DMS153 (cell line): ENCODE results near the gene MTF2.
"Not testable (repeated sequence)": the region's sequence is repeated elsewhere in the genome, so short reads cannot be mapped to it uniquely, and the experiment has no call there.

Experiments
- DNase-seq: peaks from one replicate; lab custom pipeline; 2025; lab: John Stamatoyannopoulos, UW

The MTF2 gene

GRCh38 chr1:93078986-93079654, at the start of gene MTF2:
TSS of gene MTF2 (plus strand) at chr1:93079283. CDS start at chr1:93079527, 244 bp downstream.
- DNase-seq = peak; percentile 94

DNA sequence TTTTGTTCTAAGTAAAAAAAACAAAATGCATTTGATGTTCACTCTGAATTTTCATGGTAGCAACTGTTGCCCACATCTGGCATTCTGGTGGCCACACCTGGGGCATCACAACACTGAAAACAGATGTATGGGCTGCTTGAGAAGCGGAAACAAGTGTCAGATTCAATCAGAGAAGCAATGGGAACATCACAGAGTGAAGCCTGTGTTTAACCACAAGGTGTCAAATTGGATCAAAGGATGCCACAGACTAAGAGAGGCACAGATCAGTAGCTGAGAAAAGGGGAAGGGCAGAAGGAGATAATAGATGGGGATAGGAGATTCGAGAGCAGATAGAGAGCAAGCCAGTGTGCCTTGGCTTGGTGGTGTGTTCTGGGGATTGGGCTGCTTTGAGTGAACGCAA, 49.8 kb upstream of the MTF2 start:
- no peak for DNase-seq

DNA sequence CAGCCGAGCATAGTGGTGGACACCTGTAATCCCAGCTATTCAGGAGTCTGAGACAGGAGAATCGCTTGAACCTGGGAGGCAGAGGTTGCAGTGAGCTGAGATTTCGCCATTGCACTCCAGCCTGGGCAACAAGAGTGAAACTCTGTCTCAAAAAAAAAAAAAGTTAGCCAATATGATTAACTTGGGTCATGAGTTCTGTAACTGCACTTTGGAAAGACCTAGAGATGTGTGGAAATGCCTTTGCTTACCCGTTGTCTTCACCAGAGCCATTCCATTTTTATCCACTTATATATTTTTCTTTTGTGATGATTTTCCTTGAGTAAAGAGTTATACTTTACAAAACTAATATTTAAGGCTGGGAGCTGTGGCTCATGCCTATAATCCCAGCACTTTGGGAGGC, 48.9 kb upstream of the MTF2 start:
- DNase-seq = not testable (repeated sequence)

DNA sequence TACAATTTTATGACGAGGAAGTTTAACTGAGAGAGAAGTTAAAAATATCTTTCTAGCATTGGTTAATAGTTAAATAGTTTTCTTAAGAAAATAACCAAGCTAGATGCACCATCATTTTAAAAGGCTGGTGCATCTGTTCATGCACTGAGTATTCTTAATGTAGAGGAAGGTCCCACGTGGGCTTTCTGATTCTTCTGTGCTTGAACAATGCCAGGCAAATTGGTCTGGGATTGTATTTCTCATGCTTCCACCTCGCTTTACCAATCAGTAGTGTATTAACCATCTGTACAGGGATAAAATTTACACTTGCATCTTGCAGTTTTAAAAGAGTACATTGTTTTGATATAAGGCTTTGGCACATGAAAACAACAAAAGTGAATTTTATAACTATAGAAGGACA, 47.4 kb upstream of the MTF2 start:
- no peak for DNase-seq

DNA sequence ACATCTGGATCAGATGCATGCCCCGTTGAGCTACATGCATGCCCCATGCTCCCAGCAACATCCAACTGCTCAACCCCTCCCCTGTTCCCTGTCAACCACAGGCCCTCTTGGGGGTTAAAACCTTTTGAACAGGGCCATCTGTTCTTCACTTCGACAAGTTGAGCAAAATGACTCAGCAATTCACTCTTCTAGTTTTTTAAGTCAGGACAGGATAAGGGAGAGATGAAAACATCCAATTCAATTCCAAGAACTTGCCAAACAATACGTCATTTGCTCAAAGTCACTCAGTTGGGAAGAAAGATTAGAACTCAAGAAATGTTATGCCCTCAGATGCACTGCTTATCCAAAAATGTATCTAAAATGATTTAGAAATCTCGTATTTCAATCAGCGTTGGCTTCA, 46.1 kb upstream of the MTF2 start:
- no peak for DNase-seq

GRCh38 chr1:93033785-93034184, 45.3 kb upstream of the MTF2 start:
- no peak for DNase-seq

DNA sequence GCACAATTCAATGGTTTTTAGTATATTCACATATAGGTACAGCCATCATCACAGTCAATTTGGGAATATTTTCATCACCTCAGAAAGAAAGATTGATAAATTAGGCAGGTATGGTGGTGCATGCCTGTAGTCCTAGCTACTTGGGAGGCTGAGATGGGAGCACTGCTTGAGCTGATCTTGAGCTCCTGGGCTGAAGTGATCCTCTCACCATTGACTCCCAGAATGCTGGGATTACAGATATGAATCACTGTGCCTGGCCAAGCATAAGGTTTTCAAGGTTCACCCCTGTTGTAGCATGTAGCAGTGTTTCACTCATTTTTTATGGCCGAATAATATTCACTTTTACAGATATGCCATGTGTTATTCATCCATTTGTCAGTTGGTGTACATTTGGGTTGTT, 44.7 kb upstream of the MTF2 start:
- DNase-seq = no peak

GRCh38 chr1:93036672-93037071, 42.4 kb upstream of the MTF2 start:
- DNase-seq = no peak

- DNase-seq = no peak
These were observed 36.7 kb upstream of the MTF2 start for GRCh38 chr1:93042187-93043056.

DNA sequence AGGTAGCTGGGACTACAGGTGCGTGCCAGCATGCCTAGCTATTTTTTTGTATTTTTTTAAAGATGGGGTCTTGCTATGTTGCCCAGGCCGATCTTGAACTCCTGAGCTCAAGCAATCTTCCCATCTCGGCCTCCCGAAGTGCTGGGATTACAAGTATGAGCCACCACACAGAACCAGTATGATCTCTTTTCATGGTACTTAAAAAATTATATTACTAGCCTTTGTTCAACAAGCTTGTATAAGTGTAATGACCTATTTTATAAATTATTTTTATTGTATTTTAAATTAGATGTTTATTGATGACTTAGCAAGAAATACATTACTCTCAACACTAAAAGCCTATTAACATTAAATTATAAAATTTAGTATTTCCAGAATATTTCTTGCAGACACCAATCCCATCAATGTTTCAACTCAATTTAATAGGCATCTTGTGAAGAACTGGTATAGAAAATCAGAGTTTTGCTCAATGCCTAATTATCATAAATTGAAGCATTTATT, 36.0 kb upstream of the MTF2 start:
- DNase-seq = no peak

DNA sequence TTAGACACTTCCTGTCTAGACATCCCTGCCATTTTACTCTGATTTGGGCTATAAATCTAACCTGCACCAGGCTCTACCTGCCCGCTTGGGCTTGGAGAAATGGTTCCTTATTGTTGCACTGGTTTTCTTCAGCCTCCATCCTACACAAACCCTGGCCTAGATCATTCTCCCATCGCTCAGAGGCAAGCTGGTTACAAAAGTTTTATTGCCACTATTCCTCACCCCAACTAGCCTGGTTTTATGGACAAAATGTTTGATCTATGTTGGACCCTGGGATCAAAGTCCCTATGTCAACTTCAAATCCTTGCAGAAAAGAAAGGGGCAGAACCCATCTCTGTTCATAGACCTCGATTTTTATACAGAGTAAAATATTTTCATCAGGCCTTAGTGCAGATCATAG, 31.5 kb upstream of the MTF2 start:
- no peak for DNase-seq

- DNase-seq = no peak
These were observed 27.1 kb upstream of the MTF2 start for GRCh38 chr1:93051961-93052360.

GRCh38 chr1:93056214-93056613, 22.9 kb upstream of the MTF2 start:
- DNase-seq = no peak

DNA sequence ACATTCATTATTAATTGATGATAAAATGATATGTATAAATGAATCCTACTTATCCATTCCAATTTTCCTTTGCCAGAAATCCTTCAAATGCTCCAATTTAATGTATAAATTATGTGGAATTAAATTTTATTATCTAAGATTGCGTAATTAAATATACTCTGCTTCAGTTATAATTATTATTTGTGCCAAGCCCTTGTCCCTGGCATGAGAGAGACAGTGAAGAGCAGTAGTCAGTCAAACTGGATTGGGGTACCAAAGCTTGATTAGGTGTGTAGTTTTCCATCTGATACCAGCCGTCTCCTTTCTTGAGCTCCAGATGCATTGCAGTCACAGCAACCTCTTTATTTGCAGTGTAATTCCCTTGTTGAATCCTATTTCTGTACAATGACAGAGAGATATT, 22.4 kb upstream of the MTF2 start:
- DNase-seq = no peak

DNA sequence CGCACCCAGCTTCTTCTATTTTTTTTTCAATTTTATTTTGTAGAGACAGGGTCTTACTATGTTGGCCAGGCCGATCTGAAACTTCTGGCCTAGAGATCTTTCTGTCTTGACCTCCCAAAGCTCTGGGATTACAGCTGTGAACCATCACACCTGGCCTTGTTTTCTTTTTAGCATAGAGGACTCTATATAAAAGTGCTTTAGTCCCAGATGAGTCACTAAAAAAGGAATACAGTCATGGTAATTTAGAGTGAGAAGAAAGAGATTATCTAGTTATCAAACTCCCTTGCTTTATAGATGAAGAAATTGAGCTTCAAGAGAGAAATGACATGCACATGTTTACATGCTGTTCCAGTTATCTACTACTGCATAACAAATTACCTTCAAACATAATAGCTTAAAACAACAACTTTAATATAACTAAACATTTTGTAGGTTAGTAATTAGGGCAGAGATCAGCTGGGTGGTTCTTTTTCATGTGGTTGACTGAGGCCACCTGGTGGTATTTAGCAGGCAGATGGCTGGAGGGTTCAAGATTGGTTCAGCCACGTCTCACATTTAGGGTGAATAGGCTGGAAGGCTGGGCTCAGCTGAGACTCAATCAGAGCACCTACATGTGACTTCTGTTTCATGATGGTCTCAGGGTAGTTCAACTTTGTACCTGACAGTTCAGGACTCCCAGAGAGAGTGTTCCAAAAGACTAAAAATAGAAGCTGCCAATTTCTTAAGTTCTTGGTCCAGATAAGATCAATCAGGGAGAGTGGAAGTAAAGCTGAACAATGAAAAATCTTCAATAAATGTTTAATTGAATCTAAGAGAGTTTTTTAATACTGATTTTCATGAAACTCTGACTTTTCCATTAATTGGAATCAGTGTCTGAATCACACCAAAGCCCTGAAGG, 16.9 kb upstream of the MTF2 start:
- peak; percentile 31 for DNase-seq

GRCh38 chr1:93076268-93076667, 2.8 kb upstream of the MTF2 start:
- no peak for DNase-seq

DNA sequence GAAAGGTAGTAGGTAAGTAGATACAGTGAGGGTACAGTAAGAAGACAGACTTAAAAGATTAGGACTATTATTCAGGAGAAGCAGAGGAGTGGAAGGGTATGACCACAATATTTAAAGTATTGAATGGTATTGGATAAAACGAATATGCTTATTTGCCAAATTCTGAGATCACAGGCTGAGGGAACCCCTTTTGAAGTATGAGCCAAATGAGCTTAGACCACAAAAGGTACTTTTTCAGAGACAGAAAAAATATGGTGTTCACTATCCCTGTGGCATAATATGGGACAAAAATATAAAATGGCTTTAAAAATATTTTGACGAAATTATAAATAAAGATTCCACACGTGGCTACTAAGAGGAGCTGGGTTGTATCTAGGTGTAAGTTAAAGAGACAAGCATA, 880 bp upstream of the MTF2 start:
- DNase-seq = no peak

DNA sequence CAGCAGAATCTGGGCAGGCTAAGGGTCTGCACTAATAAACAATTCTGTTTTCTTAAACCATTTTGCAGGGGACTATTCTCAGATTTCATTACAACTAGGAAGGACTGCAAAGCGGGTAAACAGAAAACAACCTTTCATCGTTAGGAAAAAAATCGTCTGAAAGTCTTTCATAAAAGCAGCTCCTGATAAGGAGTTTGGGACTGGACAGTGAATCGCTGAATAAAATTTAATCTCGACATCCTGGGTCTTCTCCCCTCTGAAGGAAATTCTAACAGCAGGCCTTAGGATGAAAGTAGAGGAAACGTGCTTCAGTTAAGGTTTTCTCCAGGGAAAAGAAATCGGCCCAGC, 471 bp upstream of the MTF2 start:
- DNase-seq = no peak

- no peak for DNase-seq
These were observed 630 bp downstream of the MTF2 start for GRCh38 chr1:93079685-93080141.

GRCh38 chr1:93080179-93080823, 1.2 kb downstream of the MTF2 start:
- peak; percentile 5 for DNase-seq

DNA sequence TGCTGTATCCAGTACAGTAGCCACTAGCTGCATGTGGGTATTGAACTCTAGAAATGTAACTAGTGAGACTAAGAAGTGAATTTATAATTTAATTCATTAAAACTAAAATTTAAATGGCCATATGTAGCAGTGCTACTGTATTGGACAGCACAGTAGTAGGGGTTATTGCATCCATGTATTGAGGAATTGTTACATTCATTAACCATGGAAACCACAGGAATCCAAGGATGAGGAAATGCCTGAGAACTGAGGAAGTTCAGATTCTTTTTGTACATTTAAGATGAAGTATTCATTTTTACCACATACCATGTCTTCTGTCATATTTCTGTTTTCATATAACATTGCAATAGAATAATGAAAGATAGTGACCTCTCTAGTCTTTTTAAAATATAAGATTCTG, 2.6 kb downstream of the MTF2 start:
- DNase-seq = no peak

DNA sequence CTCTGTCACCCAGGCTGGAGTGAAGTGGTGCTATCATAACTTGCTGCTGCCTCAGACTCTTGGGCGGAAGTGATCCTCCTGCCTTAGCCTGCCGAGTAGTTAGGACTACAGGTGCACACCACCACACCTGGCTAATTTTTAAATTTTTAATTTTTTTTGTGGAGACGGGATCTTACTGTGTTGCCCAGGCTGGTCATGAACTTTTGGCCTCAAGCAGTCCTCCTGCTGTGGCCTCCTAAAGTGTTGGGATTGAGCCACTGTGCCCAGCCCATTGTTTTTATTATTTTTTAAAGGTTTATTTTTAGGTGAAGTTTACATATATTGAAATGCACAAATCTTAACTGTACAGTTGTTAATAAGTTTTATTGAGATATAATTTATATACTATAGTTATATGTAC, 3.2 kb downstream of the MTF2 start:
- no peak for DNase-seq
